Suppressor macrophage treated with lipopolysaccharide for 4 hours (primary cell): ENCODE results near the gene DEFB128.

Experiments used
- DNase-seq: peaks from one replicate; pipeline ENCODE4 v3.0.0-alpha.2; 2020

DEFB128 gene

DNA sequence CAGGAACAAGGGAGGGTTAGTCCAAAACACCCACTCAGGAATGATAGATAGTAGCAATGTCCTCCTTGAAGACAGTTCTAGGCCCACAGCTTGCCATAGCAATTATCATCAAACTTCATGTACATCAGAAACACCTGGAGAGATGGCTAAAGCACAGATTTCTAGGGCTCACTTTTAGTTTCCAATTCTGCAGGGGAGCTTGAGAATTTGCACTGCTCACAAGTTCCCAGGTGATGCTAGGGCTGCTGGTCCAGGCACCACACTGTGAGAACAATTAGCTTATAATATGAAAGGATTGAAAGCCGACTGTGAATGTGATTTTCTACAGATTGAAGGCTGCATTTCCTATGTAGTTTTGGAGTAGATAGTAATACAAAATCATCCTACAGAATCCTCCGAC, 43.6 kb downstream of the DEFB128 start:
- no peak for DNase-seq

- DNase-seq: no peak
These were observed 47.2 kb downstream of the DEFB128 start, which contains the start of gene DEFB126 for GRCh38 chr20:142290-142689. Gene DEFB126, plus strand, starts transcription at chr20:142590. Its CDS starts 39 bp downstream, at chr20:142629.
